ENCODE results near the gene OXLD1. TPM values are rescaled to one million over a fixed set of nuclear protein-coding genes. Genes with fewer than 3 reads are reported as not detected.

The OXLD1 gene
- total RNA-seq, 1 donor from 2014 or later: 29.7 TPM

DNA sequence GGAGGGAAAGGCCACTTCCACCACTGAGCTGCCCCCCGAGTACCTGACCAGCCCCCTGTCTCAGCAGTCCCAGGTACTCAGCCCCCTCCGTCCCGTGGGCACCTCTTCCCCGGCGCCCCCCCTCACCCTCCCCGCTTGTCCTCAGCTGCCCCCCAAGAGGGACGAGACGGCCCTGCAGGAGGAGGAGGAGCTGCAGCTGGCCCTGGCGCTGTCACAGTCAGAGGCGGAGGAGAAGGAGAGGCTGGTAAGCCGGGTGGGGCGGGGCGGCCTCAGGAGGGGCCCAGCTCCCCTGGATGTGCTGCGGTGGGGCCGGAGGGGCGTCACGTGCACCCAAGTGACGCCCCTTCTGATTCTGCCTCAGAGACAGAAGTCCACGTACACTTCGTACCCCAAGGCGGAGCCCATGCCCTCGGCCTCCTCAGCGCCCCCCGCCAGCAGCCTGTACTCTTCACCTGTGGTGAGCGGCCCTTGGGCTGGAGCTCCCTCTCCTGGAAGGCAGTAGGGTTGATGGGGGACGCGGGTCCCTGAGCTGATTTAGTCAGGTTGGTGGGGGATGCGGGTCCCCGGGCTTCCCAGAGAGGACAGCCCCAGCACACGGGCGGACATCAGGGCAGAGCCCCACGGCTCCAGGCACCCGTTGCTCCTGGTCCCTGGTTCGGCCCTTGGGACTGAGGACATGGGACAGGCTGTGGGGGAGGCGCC is 27.3 kb upstream of the OXLD1 start:
- Histone ChIP-seq H3K27me3 (ENCODE audit: low read depth) (no peaks in the 10 kb centered on the region), H3K27ac (no peak overlapping the region), H3K9me3 (no peaks in the 10 kb centered on the region), H3K4me3 (no peak overlapping the region), H3K4me1 (no peaks in the 10 kb centered on the region), H3K36me3 (peaks cover 100% of the 10 kb centered on the region)
- intact Hi-C loops (cut with DNase I): no loop called here
- ATAC-seq (no peak), DNase-seq (no peak)
- TF ChIP-seq, protein P1, sequence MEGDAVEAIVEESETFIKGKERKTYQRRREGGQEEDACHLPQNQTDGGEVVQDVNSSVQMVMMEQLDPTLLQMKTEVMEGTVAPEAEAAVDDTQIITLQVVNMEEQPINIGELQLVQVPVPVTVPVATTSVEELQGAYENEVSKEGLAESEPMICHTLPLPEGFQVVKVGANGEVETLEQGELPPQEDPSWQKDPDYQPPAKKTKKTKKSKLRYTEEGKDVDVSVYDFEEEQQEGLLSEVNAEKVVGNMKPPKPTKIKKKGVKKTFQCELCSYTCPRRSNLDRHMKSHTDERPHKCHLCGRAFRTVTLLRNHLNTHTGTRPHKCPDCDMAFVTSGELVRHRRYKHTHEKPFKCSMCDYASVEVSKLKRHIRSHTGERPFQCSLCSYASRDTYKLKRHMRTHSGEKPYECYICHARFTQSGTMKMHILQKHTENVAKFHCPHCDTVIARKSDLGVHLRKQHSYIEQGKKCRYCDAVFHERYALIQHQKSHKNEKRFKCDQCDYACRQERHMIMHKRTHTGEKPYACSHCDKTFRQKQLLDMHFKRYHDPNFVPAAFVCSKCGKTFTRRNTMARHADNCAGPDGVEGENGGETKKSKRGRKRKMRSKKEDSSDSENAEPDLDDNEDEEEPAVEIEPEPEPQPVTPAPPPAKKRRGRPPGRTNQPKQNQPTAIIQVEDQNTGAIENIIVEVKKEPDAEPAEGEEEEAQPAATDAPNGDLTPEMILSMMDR (IDR thresholded peaks at IDR 0.05): no peak

DNA sequence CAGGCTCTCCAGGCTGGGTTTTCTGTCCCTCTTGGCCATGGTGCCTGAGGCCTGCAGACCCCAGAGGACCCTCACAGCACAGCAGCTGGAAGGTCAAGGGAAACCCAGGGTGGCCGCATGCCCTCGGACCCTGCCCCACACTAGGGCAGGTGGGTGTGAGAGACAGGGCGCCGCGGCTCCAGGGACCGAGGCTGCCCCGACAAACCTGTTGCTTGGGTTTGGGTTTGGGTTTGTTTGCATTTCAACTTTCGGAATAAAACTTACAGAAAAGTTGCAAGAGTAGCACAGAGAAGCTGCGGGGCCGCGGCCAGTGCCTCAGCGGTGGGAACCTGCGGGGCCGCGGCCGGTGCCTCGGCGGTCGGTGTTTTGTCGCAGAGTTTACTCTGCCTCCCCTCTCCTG is 25.2 kb upstream of the OXLD1 start:
- no peaks in the 10 kb centered on the region for H3K4me1 ChIP-seq
- no peaks in the 10 kb centered on the region for H3K27me3 ChIP-seq (ENCODE audit: low read depth)
- TF ChIP-seq, protein P1 (IDR thresholded peaks at IDR 0.05): no peak
- no peak for ATAC-seq
- H3K9me3 ChIP-seq: no peaks in the 10 kb centered on the region
- no peak overlapping the region for H3K27ac ChIP-seq
- H3K4me3 ChIP-seq: no peak overlapping the region
- intact Hi-C loops (cut with DNase I): no loop called here
- DNase-seq: no peak
- H3K36me3 ChIP-seq: peaks cover 100% of the 10 kb centered on the region

DNA sequence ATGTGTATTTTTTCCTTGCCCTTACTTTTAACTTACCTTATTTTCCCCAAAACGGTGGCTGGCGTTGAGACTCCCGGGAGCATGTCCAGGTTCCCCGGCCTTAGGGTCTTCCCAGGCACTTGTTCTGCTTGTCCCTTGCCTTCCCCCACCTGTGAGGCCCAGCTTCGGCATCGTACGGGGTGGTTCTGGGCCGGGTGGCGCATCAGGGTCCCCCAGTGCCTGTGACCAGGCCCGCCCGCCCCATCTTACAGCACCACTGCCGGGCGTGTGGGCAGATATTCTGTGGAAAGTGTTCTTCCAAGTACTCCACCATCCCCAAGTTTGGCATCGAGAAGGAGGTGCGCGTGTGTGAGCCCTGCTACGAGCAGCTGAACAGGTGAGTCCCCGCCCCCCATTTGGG is 24.8 kb upstream of the OXLD1 start:
- intact Hi-C loops (cut with DNase I): no loop called here
- H3K4me1 ChIP-seq: no peaks in the 10 kb centered on the region
- H3K27ac ChIP-seq: no peak overlapping the region
- DNase-seq: no peak
- no peaks in the 10 kb centered on the region for H3K9me3 ChIP-seq
- no peaks in the 10 kb centered on the region for H3K27me3 ChIP-seq (ENCODE audit: low read depth)
- peaks cover 100% of the 10 kb centered on the region for H3K36me3 ChIP-seq
- no peak for ATAC-seq
- H3K4me3 ChIP-seq: no peak overlapping the region
- TF ChIP-seq, protein P1 (IDR thresholded peaks at IDR 0.05): no peak

DNA sequence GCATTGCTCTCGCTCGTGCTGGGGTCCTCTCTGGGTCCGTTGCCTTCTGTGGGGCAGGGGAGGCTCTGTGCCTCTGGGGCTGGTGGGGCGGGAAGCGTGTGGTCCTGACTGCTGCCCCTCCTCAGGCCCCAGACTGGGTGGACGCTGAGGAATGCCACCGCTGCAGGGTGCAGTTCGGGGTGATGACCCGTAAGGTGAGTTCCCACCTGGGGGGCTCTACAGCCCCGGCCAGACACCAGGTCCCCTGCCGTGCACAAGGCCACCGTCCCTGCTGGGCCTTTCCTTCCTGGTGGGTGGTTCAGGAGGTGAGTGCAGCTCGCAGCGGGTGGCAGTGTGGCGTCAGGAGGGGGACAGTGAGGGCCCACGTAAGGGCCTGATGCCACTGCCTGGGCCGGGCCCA is 24.1 kb upstream of the OXLD1 start:
- no peaks in the 10 kb centered on the region for H3K9me3 ChIP-seq
- TF ChIP-seq, protein P1 (IDR thresholded peaks at IDR 0.05): no peak
- H3K36me3 ChIP-seq: peaks cover 98% of the 10 kb centered on the region
- ATAC-seq (no peak), DNase-seq (no peak)
- no peak overlapping the region for H3K27ac ChIP-seq
- H3K4me1 ChIP-seq: peaks cover 3% of the 10 kb centered on the region
- H3K4me3 ChIP-seq: no peak overlapping the region
- no peaks in the 10 kb centered on the region for H3K27me3 ChIP-seq (ENCODE audit: low read depth)
- intact Hi-C loops (cut with DNase I): no loop called here

DNA sequence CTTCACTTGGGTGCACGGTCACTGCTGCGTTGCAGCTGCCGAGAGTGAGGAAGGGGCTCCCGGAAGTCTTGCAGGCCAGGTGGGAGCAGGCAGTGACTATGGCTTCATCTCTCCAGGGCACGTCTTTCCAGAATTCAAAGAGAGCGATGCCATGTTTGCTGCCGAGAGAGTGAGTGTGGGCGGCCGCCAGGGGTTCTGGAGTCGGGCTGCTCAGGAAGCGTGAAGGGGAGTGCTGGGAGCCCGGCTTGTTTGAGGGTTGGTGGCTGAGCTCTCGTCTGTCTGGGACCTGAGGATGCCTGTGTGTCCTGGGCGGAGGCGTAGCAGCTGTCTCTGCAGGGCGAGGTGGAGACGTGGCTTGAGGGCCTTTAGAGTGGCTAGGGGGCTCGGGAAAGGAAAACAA is 23.7 kb upstream of the OXLD1 start:
- no peaks in the 10 kb centered on the region for H3K27me3 ChIP-seq (ENCODE audit: low read depth)
- ATAC-seq (no peak), DNase-seq (no peak)
- H3K27ac ChIP-seq: no peak overlapping the region
- H3K36me3 ChIP-seq: peaks cover 93% of the 10 kb centered on the region
- H3K9me3 ChIP-seq: no peaks in the 10 kb centered on the region
- TF ChIP-seq, protein P1 (IDR thresholded peaks at IDR 0.05): no peak
- no peak overlapping the region for H3K4me3 ChIP-seq
- peaks cover 8% of the 10 kb centered on the region for H3K4me1 ChIP-seq
- intact Hi-C loops (cut with DNase I): no loop called here
